ENCODE data around the gene ING5. TPM values are rescaled to one million over a fixed set of nuclear protein-coding genes. Genes with fewer than 3 reads are reported as not detected.
"Not testable (repeated sequence)": the region's sequence is repeated elsewhere in the genome, so short reads cannot be mapped to it uniquely, and the experiment has no call there.

The ING5 gene
- total and polyA plus RNA-seq, 8 donors: 14.1 to 63.9 (median 22.3) TPM

GRCh38 chr2:241728627-241729026, 26.8 kb downstream of the ING5 start:
- DNase-seq: peak in 1 of 6 donors; percentile 35
- Histone ChIP-seq H3K9me3 (no peaks in the 10 kb centered on the region), H3K27ac (peak overlapping the region in 1 of 4 donors; percentile 41), H3K4me3 (no peak overlapping the region), H3K36me3 (peaks cover 0 to 15% (median 0%) of the 10 kb centered on the region in 3 donors), H3K27me3 (no peaks in the 10 kb centered on the region), H3K4me1 (no peaks in the 10 kb centered on the region)
- peak in 3 of 4 donors; percentile 3 to 59 (median 44) for ATAC-seq
- TF ChIP-seq CTCF (IDR thresholded peaks at IDR 0.05): no peak
- 78 to 85% methylated on average over 18 to 19 of the region's 19 CpGs for WGBS, 2 donors
- FAIRE-seq: no peak
- intact Hi-C loops (cut with DNase I): no loop called here

GRCh38 chr2:241729868-241730267, 28.0 kb downstream of the ING5 start:
- no peak overlapping the region for H3K27ac ChIP-seq
- TF ChIP-seq CTCF (IDR thresholded peaks at IDR 0.05): no peak
- H3K4me1 ChIP-seq: no peaks in the 10 kb centered on the region
- DNase-seq (peak in 1 of 6 donors; percentile 2), ATAC-seq (no peak), FAIRE-seq (no peak)
- peaks cover 0 to 7% (median 0%) of the 10 kb centered on the region in 3 donors for H3K36me3 ChIP-seq
- intact Hi-C loops (cut with DNase I): no loop called here
- WGBS, 2 donors: 90 to 93% methylated on average over 6 of the region's 6 CpGs
- H3K27me3 ChIP-seq: no peaks in the 10 kb centered on the region
- no peak overlapping the region for H3K4me3 ChIP-seq
- H3K9me3 ChIP-seq: no peaks in the 10 kb centered on the region

- DNase-seq: peak in 2 of 6 donors; percentile 7 to 9
- no peak for ATAC-seq
- no peak for FAIRE-seq
- TF ChIP-seq CTCF (IDR thresholded peaks at IDR 0.05): no peak
- Histone ChIP-seq H3K9me3 (no peaks in the 10 kb centered on the region), H3K27ac (no peak overlapping the region), H3K36me3 (no peaks in the 10 kb centered on the region), H3K4me1 (no peaks in the 10 kb centered on the region), H3K27me3 (no peaks in the 10 kb centered on the region), H3K4me3 (no peak overlapping the region)
- intact Hi-C loops (cut with DNase I): no loop called here
- 79 to 83% methylated on average over 12 of the region's 12 CpGs for WGBS, 2 donors
These were observed 28.9 kb downstream of the ING5 start for GRCh38 chr2:241730671-241731293.

- H3K9me3 ChIP-seq; FAIRE-seq; H3K27me3 ChIP-seq; ATAC-seq; H3K4me1 ChIP-seq; H3K4me3 ChIP-seq; H3K36me3 ChIP-seq; intact Hi-C loops (cut with DNase I); H3K27ac ChIP-seq: not testable (repeated sequence)
- peak in 3 of 4 donors; percentile 9 to 68 (median 44) for TF ChIP-seq CTCF (IDR thresholded peaks at IDR 0.05)
- peak in 4 of 6 donors; percentile 59 to 85 (median 71) for DNase-seq
- 42 to 45% methylated on average over 19 to 25 of the region's 26 CpGs for WGBS, 2 donors
These were observed 30.8 kb downstream of the ING5 start for GRCh38 chr2:241732513-241733186.

Data from pancreas (tissue), 10 donors.